ENCODE results near the gene LCE1A.

The LCE1A gene, protein sequence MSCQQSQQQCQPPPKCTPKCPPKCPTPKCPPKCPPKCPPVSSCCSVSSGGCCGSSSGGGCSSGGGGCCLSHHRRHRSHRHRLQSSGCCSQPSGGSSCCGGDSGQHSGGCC

DNA sequence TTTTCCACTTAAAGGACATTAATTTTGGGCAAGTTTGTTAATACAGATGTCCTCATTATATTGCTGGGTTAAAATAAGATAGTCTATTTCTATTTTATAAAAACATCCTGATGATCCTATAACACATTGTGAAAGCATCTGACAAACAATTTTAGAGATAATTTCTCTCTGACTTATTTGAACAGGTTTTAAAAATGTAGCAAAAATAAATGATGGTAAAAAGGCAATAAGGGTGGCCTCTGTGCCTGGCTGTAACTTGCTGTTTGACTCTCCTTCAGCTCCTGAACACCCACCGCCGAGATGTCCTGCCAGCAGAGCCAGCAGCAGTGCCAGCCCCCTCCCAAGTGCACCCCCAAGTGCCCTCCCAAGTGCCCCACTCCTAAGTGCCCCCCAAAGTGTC lies at the start of gene LCE1A:
TSS of gene LCE1A (plus strand) at position 301 of the 400 bp plus-strand sequence. CDS start at position 301, 0 bp downstream.
- no peak for DNase-seq

DNA sequence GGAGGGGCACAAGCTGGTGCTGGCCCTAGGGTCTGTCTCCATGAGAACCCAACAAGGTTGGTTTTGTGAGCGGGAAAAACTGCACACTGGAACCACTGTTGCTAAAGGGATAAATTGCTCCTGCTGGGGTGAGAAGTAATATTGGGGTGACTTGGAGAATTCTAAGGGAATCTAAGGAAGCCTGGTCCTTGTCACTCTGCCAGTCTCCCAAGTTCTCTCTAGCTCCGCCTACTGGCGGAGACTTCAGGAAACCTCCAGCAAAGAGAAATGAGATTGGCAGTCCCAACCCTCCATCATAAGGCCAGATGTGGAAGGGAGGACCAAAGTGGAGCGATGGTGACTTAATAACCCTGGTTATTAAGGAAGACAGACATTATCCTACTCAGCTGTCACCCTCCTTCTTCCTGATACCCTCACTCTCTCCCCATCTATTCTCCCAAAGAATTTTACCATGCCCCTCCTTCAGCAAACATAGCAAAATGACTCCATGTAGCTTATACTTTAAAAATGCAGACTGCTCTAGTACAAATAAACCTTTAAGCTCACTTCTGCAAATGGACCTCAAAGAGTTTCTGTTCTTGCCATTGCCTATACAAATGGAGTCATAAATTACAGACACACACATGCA lies 49.6 kb upstream of the LCE1A start:
- no peak for DNase-seq

DNA sequence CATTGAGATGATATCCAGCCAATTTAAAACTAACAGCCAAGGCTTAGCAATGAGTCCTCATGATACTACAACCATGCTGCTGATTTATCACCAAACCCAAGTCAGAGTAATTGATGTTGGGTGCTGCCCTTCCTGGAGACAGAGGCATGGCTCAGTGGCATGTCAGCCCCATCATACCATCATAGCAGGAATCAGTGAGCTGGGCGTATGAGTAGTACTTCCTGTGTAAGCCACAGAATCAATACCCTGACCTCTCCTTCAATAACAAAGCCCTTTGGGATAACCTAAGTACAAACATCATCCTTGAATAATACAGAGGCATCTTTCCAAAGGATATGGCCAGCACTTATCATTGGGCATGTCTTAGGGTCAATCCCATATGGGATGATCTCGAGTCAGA lies 44.2 kb upstream of the LCE1A start:
- no peak for DNase-seq

DNA sequence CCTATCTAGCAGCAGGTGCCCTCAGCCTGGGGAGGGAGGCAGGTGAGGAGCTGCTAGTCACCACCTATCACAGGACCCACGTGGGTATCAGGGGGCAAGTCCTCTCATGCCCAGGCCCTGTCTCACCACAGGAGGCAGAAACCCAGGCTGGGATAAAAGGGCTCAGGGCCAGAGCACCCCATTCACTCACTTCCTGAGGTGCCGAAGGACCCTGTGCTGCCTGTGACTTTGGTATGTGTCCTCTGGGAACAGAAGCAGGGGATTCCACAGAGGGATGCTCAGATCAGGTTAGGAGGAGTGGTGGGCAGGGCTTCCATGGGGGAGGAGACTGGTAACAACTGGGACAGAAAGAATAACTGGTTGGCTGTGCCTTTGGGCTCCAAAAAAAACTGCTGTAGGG lies 41.2 kb upstream of the LCE1A start, which contains the start of gene LCE1E:
TSS of gene LCE1E (plus strand) at position 181 of the 400 bp plus-strand sequence. CDS start 1,043 bp downstream, outside the sequence.
- no peak for DNase-seq

DNA sequence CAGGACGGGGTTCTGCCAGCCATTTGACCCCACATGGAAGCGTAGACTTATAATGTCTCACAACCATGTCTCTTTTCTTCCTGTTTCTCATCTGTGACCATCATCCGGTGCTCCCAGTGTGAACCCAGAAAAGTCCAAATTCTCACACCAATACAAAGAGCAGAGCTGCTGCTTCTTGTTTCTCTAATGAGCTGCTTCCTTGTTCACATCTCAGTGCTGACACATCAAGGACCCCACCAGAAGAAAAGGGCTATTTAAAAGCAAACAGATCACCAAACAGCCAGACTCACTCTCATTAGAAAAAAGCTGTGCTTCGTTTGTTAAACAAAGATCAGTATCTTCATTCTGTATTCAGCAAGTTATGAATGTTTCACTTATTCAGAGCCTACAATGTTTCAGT lies 31.6 kb upstream of the LCE1A start:
- no peak for DNase-seq

DNA sequence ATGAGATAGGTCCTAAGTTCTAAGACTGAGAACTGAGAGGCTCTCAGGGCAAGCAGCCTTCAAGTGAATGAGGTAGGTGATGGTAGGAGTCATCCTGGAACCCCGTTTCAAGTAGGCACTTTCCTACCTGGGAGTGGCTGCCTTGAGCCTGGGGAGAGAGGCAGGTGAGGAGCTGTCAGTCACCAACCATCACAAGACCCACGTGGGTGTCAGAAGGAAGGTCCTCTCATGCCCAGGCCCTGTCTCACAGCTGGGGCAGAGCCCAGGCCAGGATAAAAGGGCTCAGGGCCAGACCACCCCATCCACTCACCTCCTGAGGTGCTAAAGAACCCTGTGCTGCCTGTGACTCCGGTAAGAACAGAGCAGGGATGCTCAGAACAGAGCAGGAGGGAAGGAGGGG lies 30.9 kb upstream of the LCE1A start, which contains the start of gene LCE1D:
TSS of gene LCE1D (plus strand) at position 301 of the 400 bp plus-strand sequence. CDS start 1,074 bp downstream, outside the sequence.
- DNase-seq, result no peak

DNA sequence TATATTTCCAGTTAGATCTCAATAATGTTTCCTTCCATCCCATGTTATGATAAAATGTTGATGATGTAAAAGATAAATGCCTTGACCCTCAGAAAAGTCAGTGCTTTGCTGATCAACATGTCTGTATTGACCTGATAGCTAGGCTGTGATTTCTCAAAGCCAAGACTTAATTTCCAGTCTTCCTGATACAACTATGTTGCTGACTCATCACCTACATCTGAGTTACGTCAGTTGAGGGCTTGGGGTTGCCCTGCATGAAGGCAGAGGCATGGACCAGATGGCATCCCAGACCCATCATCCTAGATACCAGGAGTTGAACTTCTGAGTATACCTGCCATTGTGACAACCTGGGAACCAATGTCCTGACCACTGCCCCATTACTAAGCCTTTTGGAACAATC lies 25.9 kb upstream of the LCE1A start:
- no peak for DNase-seq

DNA sequence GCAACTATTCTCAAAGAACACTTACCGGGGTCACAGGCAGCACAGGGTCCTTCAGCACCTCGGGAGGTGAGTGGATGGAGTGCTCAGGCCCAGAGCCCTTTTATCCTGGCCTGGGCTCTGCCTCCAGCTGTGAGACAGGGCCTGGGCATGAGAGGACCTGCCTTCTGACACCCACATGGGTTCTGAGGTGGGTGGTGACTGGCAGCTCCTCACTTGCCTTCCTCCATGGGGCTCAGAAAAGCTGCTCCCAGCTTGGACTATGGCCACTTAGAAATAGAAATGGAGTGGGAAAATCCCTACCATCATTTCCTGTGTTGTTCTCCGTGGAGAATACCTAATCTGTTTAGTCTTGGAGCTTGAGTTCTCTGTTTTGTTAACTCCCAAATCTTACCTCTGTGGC lies 20.7 kb upstream of the LCE1A start, which contains the start of gene LCE1C:
TSS of gene LCE1C (minus strand) at position 76 of the 400 bp plus-strand sequence. CDS start 1,173 bp downstream, outside the sequence.
- DNase-seq, result no peak

DNA sequence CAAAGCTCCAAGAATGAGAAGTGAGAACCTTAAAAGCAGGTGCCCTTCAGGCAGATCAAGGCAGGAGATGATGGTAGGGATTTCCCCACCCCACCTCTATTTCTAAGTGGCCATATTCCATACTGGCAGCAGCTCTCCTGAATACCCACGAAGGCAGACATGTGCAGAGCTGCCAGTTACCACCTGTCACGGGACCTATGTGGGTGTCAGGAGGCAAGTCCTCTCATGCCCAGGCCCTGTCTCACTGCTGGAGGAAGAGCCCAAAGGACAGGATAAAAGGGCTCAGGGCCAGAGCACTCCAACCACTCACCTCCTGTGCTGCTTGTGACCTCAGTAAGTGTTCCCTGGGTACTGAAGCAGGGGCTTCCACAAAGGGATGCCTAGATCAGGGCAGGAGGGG lies 16.2 kb upstream of the LCE1A start:
- no peak for DNase-seq

DNA sequence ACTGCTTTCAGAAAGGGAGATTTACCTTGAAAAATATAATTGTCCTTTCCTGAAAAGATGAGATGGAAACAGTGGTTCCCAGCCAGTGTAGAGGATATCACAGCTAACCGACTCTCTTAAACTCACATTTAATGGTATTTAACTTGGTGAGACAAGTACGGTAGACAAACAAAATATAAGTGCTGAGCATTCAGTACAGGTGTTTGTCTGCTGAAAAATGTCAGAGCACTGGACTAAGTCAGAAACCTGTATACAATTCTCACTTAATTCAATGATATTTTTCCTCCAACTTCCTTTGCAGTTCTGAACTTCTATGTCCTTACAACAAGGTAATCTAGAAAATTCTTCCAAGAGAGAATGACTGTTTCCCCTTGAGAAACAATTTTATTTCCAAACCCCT lies 15.6 kb upstream of the LCE1A start, which contains the start of gene LCE1B:
TSS of gene LCE1B (plus strand) at position 301 of the 400 bp plus-strand sequence. CDS start 476 bp downstream, outside the sequence.
- DNase-seq, result no peak

DNA sequence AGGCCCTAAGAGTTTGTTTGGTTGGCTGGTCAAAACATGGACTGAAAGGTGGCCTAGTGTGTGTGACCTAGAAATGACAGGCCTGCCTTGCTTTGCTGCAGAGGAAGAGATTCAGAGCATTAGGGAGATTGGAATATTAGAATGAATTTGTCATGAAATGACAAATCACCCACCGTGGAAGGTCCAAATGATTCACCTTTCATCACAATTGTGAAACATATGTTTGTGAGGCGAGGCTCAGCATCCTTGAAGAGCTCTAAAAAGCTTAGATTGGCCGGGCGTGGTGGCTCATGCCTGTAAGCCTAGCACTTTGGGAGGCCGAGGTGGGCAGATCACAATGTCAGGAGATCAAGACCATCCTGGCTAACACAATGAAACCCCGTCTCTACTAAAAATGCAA lies 10.0 kb upstream of the LCE1A start:
- DNase-seq, result no peak

DNA sequence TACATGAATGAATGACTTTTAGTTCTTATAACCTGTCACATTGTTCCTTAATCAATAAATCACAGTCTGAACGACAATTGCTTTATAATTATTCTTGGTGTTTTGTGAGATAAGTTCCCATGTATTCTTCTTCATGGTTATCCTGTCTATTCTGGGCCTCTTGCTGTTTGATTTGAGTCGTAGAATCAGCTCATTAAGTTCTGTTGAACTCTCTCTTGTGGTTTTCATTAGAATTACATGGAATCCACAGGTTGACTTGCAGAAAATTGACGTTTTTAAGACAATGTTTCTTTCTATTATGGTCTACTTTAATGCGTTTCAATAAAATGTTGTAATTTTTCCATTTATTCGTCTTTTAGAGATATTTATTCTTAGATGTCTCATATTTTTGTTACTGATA lies 4.0 kb upstream of the LCE1A start:
- DNase-seq, result no peak

DNA sequence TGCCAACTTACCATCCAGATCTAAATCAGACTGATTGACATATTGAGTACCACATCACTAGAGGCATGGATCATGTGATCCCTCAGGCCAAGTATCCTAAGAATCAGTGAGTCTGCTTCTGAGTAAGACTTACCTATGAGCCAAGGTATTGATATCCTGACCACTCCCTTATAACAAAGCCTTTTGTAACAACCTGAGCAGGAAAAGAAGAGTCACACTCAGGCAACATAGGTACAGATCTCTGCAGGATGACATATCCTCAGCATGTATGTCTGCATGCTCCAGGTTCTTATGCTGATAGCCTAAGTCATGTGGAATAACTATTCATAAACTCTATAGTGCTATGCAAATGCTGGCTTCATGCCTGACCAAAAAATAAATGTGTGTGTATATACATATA lies 2.3 kb upstream of the LCE1A start:
- DNase-seq, result no peak

DNA sequence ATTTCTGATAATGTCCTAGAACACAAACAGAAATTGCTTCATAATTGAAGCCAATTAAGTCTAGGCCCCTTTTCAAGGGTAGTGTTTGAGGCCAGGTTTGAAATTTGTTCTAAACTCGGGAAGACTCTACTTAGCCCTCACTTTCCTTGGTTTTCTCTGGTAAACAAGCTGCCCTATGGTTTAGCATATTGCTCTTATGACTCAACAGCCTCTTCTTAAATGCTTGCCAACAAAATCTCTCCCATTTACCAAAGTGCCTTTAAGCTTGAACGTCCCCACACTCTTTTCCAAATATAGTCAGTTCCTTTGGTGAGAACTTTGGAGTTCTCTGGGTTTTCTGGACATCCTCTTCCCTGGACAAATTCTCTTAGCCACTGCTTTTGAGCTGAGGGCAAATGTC lies 9.6 kb downstream of the LCE1A start:
- DNase-seq, result no peak

DNA sequence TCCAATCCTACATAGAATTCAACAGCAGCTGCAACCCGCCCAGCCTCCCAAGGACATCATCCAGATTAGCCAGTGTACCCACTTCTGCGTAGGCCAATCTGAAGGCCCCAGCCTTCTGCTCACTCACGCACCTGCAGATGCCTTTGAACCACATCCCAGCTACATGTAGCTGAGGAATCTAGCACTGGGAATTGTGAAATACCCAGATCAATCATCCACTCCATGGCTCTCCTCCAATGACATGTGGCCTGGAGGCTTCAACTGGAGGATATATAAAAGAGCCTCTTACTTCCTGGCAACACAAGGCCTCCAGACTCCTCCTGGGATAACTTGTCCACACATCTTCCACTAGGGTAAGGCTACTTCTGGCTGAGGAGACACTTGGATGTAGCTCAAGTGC lies 15.3 kb downstream of the LCE1A start, which contains the start of gene LCE6A:
TSS of gene LCE6A (plus strand) at position 301 of the 400 bp plus-strand sequence. CDS start 665 bp downstream, outside the sequence.
- no peak for DNase-seq

DNA sequence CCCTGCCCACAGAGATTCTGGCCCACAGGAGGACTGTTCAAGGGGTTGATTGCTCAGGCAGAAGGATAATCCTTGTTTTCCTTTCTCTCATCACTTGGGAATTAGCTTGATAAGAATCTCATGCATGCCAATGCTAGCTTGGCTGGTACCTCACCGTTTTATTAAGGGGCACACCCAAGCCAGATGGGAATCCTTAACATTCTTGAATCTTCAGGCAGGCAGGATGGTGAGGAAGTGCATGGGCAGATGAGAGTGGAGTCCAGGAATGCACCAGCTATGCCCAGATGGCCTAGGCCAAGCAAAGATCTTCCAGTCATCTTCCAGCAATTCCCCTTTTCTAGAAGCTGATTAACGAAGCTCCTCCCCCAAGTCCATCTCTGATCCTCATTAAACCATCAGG lies 28.4 kb downstream of the LCE1A start:
- no peak for DNase-seq

DNA sequence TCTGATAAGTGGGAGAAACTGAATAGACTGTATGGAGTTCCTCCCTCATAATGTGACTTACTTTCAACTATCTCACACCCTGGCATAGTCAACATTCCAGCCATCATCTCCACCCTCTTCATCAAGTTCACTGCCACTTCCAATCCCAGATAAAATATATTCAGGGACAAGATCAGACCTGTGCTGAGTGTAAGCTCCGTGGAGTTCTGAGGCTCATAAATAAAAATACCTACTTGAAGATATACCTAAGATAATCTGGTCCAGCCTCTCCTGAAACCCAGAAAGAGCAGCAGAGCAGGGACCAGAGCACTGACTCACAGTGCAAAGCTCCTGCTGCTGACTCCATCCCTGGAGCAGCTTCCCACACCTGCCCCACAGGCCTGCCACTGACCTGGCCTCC lies 30.8 kb downstream of the LCE1A start:
- DNase-seq, result no peak

DNA sequence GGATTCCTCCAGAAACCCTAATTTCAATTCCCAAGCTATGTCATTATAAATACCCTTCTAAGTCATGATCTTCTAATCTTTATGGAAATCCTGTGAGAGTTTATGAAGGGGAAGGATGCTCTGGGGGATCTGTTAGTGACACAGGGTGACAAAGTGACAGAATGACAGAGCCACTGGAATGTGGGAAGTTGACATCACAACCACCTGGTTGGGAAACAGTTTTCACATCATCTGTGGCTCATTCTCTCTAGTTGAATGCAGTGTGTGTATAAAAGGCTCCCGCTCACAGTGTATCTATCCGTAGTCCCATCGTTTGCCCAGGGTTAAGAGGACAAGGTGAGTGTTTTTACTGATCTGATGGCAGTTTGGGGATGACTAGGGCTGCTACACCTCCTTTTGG lies 32.4 kb downstream of the LCE1A start, which contains the start of gene LCE7A:
TSS of gene LCE7A (plus strand) at position 301 of the 400 bp plus-strand sequence. CDS start 702 bp downstream, outside the sequence.
- no peak for DNase-seq

DNA sequence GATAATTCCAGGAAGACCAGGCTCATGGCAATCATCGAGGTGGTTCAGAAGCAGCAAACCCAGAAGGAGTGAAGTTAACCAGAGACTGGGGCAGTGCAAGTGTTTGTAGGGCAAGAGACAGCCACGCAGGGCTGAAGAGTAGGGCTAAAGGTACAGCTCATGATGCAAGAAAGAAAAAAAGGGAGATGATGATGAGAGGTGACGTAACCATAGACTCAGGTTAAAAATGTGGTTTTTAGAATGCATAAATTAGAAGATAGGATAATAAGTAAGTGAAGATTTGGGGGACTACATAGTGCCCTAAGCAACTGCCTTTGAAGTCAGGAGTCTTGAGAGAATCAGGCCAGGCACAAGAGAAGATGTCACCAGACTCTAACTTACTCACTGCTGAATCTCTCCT lies 32.9 kb downstream of the LCE1A start:
- no peak for DNase-seq

DNA sequence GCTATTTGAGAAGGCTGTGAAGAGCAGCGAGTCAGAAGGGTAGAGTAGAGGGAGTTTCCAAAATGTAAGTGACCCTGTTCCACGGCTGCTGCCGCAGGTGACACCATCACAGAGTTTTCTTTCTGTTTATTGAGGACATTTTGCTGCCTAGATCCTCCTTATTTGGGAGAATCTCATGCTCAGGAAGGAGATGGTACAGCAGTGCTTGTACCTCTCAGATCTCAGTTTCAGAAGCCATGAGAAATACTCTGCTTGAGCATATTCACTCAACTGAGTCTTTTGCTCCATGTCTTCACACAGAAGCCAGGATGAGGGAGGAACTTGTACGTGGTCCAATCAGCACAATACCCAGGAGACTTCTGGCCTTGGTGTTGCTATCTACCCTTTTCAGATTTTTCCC lies 34.1 kb downstream of the LCE1A start:
- DNase-seq, result no peak

DNA sequence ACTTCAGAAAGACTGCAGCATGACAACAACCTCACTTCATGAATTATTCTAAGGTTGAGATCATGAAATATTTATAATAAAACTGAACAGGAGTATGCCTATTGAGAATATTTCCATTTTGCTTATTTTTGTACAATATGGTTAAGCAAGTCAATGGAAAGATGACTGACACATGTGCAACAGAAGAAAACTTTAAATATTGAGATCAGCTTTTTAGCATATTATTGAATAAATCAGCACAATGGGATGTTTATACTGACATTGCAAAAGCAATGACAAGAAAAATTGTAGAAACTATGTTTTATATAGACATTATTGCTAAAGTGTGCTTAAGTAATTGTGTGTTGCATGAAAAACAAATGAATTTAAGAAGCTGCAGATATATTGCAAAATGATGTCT lies 37.2 kb downstream of the LCE1A start:
- DNase-seq, result no peak

DNA sequence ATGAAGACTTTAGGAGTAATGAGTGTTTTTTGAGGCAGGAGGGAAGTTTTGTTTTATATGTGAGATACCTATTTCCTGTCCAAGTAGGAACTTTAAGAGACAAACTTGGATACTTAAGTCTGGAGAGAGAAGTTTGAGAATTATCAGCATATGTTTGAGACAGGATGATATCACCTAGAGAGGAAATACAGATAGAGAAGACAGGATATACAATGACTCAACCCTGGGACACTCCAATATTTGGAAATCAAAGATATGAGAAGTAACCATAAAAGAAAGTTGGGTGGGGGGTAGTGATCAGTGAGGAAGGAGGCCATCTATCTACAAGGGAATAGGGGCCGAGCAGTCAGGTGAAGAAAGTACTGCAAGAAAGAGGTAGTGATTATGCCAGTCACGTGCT lies 39.0 kb downstream of the LCE1A start:
- DNase-seq, result no peak

DNA sequence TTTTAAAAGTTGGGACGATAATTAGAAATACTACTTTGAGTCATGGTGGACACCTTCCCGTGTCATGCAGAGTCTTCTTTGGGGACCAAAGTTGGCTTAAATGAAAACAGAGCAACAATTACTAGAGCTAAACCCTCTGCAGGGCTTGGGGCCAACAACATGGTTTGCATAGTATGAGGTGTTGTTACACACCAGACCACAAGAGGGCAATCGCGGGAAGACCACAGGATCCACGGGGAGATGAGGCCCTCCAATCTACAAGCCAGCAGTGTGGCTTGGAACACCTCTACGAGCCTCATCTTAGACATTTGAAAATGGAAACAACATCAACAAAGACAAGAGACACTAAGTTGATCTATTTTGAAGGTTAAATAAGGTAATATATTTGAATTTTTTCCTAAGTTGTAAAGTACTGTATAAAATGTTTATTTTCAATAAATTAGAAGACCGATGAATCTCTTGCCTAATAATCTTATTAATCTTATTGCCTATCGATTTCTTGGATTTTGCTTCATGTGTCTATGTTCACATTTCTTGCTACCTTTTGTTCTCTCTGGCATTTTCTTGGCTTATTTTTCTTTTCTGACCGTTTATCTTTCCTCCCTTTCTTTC lies 42.6 kb downstream of the LCE1A start:
- peak; percentile 47 for DNase-seq

All from activated CD8-positive, alpha-beta memory T cell treated with anti-CD3 and anti-CD28 coated beads, Interleukin-2, amount 50 U/mL, for 4 hours (primary cell).